ENCODE data around the gene REXO1. TPM values are rescaled to one million over a fixed set of nuclear protein-coding genes. Genes with fewer than 3 reads are reported as not detected.

REXO1 gene
- total RNA-seq, 1 experiment from 2014 or later, result 56.8 TPM

GRCh38 chr19:1770866-1771576, 77.3 kb downstream of the REXO1 start:
- Mint-ChIP-seq H3K4me3 (peak overlapping the region in 1 of 2 experiments; percentile 2; a peak in 1 of 5 replicates), H3K4me1 (peaks cover 0 to 17% of the 10 kb centered on the region in 2 experiments; a peak in 2 of 4 replicates), H3K36me3 (ENCODE audit: insufficient read depth in 1 of 3, low read depth in 3 of 3) (peaks cover 0 to 7% (median 2%) of the 10 kb centered on the region in 3 experiments; a peak in 4 of 7 replicates), H3K27me3 (ENCODE audit: low read depth) (peaks cover 96% of the 10 kb centered on the region), H3K9me3 (peaks cover 26 to 43% of the 10 kb centered on the region in 2 experiments), H3K27ac (no peak overlapping the region)
- no peak overlapping the region for H2BK12ac ChIP-seq (ENCODE audit: insufficient read length, low read depth, low read length)
- peaks cover 33% of the 10 kb centered on the region; the same call in 1 of the 2 replicates for H3K27me3 ChIP-seq (ENCODE audit: insufficient read depth, low read length)
- H4K5ac ChIP-seq (ENCODE audit: insufficient read length, low read depth, low read length), result no peak overlapping the region
- H3K9ac ChIP-seq (ENCODE audit: extremely low read depth, insufficient read length, low read length), result no peak overlapping the region
- no peak for TF ChIP-seq CTCF (conservative IDR thresholded peaks at IDR 0.05)
- H2BK20ac ChIP-seq (ENCODE audit: low read depth, low read length, poor library complexity, severe bottlenecking), result no peak overlapping the region
- peaks cover 10% of the 10 kb centered on the region for H3K9me3 ChIP-seq (ENCODE audit: control insufficient read depth, low read depth, low read length)
- H4K8ac ChIP-seq (replicated peaks; ENCODE audit: insufficient read length, low read depth, low read length), result no peak overlapping the region
- H2BK15ac ChIP-seq (ENCODE audit: low read depth, low read length), result no peak overlapping the region
- H3K23ac ChIP-seq (ENCODE audit: insufficient read length, low read depth, low read length), result no peak overlapping the region
- no peak overlapping the region for H3K56ac ChIP-seq (ENCODE audit: insufficient read length, low read depth, low read length)
- no peaks in the 10 kb centered on the region for H3K79me2 ChIP-seq (ENCODE audit: insufficient read depth, low read length)
- peaks cover 2% of the 10 kb centered on the region for H4K20me1 ChIP-seq (ENCODE audit: control insufficient read depth, insufficient read depth, insufficient read length)
- H3K18ac ChIP-seq (ENCODE audit: insufficient read length, low read depth, low read length), result no peak overlapping the region
- H2BK120ac ChIP-seq (ENCODE audit: low read depth, low read length, poor library complexity, severe bottlenecking), result no peak overlapping the region
- H3K14ac ChIP-seq (ENCODE audit: insufficient read depth, low read length), result no peak overlapping the region
- no peaks in the 10 kb centered on the region for H3K23me2 ChIP-seq (ENCODE audit: insufficient read length, low read depth, low read length, poor library complexity, severe bottlenecking)
- no peak overlapping the region for H2BK5ac ChIP-seq (ENCODE audit: insufficient read length, low read length)
- no peak overlapping the region for H2AFZ ChIP-seq (ENCODE audit: low read length)
- H3T11ph ChIP-seq (ENCODE audit: low read length), result no peak overlapping the region
- H3K4me1 ChIP-seq (ENCODE audit: insufficient read depth, low read length), result 0 out of 2 replicates have a peak, but pooled peaks cover 4% of the 10 kb centered on the region
- H3K4ac ChIP-seq (ENCODE audit: low read depth, low read length), result no peak overlapping the region
- no CpG with 5 or more reads among the region's 4 CpGs for WGBS (ENCODE audit: extremely low coverage, insufficient read length, low lambda C conversion rate)
- no peak overlapping the region for H3K27ac ChIP-seq (ENCODE audit: insufficient read length, low read depth, low read length)
- H2AK5ac ChIP-seq (ENCODE audit: insufficient read length, low read length), result no peak overlapping the region
- no peak for DNase-seq
- H3K79me1 ChIP-seq (ENCODE audit: insufficient read depth, low read depth, low read length, poor library complexity, severe bottlenecking), result no peaks in the 10 kb centered on the region
- H4K91ac ChIP-seq (ENCODE audit: insufficient read length, low read depth, low read length), result no peak overlapping the region
- H3K4me2 ChIP-seq (ENCODE audit: insufficient read depth, insufficient read length, low read length), result no peak overlapping the region
